IMR-90 (cell line): ENCODE measurements around the gene ARRDC3. TPM values are rescaled to one million over a fixed set of nuclear protein-coding genes. Genes with fewer than 3 reads are reported as not detected.

Experiments
- ATAC-seq: fragments of 200-7000 bp; cut with Tn5 transposase; 2 replicates; pipeline ENCODE4 v1.9.1; 2020; ENCODE audit warnings: low read depth, mild to moderate bottlenecking, moderate library complexity
- BruUV-seq: library from RNA; stranded (reverse); fragments of 400-500 nt; replicated peaks from 2 replicates; lab custom pipeline; 2021; lab: Mats Ljungman, UMichigan
- CTCF ChIA-PET: fragments of 300-600 bp; formaldehyde crosslinking; extraction: SDS; loops from one replicate; lab custom pipeline; 2021; ENCODE audit warnings: antibody characterized with exemption; lab: Yijun Ruan, JAX
- POLR2A ChIA-PET: fragments of 300-600 bp; sonication (Branson Sonifier 250); formaldehyde crosslinking; loops from one replicate; lab custom pipeline; 2022; ENCODE audit warnings: antibody characterized with exemption; ENCODE audit not compliant: unreplicated experiment; lab: Charles Lee
- DNase-seq: peaks from one replicate; pipeline ENCODE4 v3.0.0; 2013
- H2AFZ ChIP-seq: replicated peaks from 2 replicates; pipeline ENCODE3; 2013; ENCODE audit warnings: low read length, mild to moderate bottlenecking; ENCODE audit not compliant: poor library complexity
- H2AK5ac ChIP-seq: 2 replicates; pipeline ENCODE4 v1.6.1; 2013; ENCODE audit warnings: low read depth, low read length, inconsistent platforms
- H2AK9ac ChIP-seq: replicated peaks from 2 replicates; pipeline ENCODE3; 2013; ENCODE audit warnings: mild to moderate bottlenecking, low read depth, low read length, moderate library complexity; ENCODE audit not compliant: poor library complexity
- H2BK120ac ChIP-seq: 2 replicates; pipeline ENCODE4 v1.6.1; 2013; ENCODE audit warnings: low read depth, low read length, inconsistent platforms
- H2BK15ac ChIP-seq: 3 replicates; pipeline ENCODE4 v1.6.1; 2013; ENCODE audit warnings: low read depth, low read length, inconsistent platforms
- H2BK20ac ChIP-seq: 2 replicates; pipeline ENCODE4 v1.6.1; 2013; ENCODE audit warnings: low read depth, mild to moderate bottlenecking, inconsistent platforms, low read length, moderate library complexity
- H2BK5ac ChIP-seq: 2 replicates; pipeline ENCODE4 v1.6.1; 2013; ENCODE audit warnings: mild to moderate bottlenecking, low read depth, low read length, inconsistent platforms; ENCODE audit not compliant: poor library complexity, severe bottlenecking
- H3K14ac ChIP-seq: replicated peaks from 2 replicates; pipeline ENCODE4 v1.6.1; 2013; ENCODE audit warnings: low read depth, low read length, inconsistent platforms
- H3K18ac ChIP-seq: 2 replicates; pipeline ENCODE4 v1.6.1; 2013; ENCODE audit warnings: low read depth, low read length, control low read depth
- H3K23ac ChIP-seq: 2 replicates; pipeline ENCODE4 v1.6.1; 2013; ENCODE audit warnings: low read depth, low read length, inconsistent platforms
- H3K27ac ChIP-seq: 2 replicates; pipeline ENCODE4 v1.5.1; 2013; ENCODE audit warnings: mild to moderate bottlenecking, control low read depth, low read length; ENCODE audit not compliant: insufficient read depth
- H3K27me3 ChIP-seq: 2 replicates; pipeline ENCODE4 v1.6.1; 2013; ENCODE audit warnings: low read length; ENCODE audit not compliant: control insufficient read depth, insufficient read depth
- H3K36me3 ChIP-seq: 2 replicates; pipeline ENCODE4 v1.6.1; 2013; ENCODE audit warnings: low read length, mixed read lengths; ENCODE audit not compliant: control insufficient read depth, insufficient read depth
- H3K4ac ChIP-seq: 2 replicates; pipeline ENCODE4 v1.6.1; 2013; ENCODE audit warnings: low read depth, low read length, inconsistent platforms
- H3K4me1 ChIP-seq: 2 replicates; pipeline ENCODE4 v1.6.1; 2013; ENCODE audit warnings: low read length, mixed read lengths; ENCODE audit not compliant: control insufficient read depth, insufficient read depth
- H3K4me2 ChIP-seq: 2 replicates; pipeline ENCODE4 v1.6.1; 2013; ENCODE audit warnings: low read depth, mild to moderate bottlenecking, control low read depth, low read length, moderate library complexity
- H3K4me3 ChIP-seq: 2 replicates; pipeline ENCODE4 v1.5.1; 2013; ENCODE audit warnings: low read depth, mild to moderate bottlenecking, control low read depth, low read length, moderate library complexity; ENCODE audit not compliant: insufficient read depth
- H3K56ac ChIP-seq: 2 replicates; pipeline ENCODE4 v1.6.1; 2013; ENCODE audit warnings: low read length, inconsistent platforms; ENCODE audit not compliant: insufficient read depth; ENCODE audit errors: extremely low read depth
- H3K79me1 ChIP-seq, 2 experiments: 2 replicates each; pipeline ENCODE4 v1.6.1; 2013; ENCODE audit warnings: low read length in 2 of 2, inconsistent platforms in 1 of 2, low read depth in 1 of 2
- H3K9ac ChIP-seq: 2 replicates; pipeline ENCODE4 v1.6.1; 2013; ENCODE audit warnings: low read depth, low read length, control low read depth
- H3K9me1 ChIP-seq: 2 replicates; pipeline ENCODE4 v1.6.1; 2013; ENCODE audit warnings: low read length, inconsistent platforms; ENCODE audit not compliant: insufficient read depth
- H3K9me3 ChIP-seq: 2 replicates; pipeline ENCODE4 v1.6.1; 2013; ENCODE audit warnings: low read length; ENCODE audit not compliant: control insufficient read depth, insufficient read depth
- H4K20me1 ChIP-seq: 2 replicates; pipeline ENCODE4 v1.6.1; 2013; ENCODE audit warnings: low read length, inconsistent platforms; ENCODE audit not compliant: insufficient read depth
- H4K5ac ChIP-seq: 2 replicates; pipeline ENCODE4 v1.6.1; 2013; ENCODE audit warnings: mild to moderate bottlenecking, low read depth, low read length, control low read depth
- H4K8ac ChIP-seq, 2 experiments: 2 replicates each; pipeline ENCODE4 v1.6.1; 2013; ENCODE audit warnings: low read depth in 2 of 2, low read length in 2 of 2, control low read depth in 1 of 2, inconsistent platforms in 1 of 2
- H4K91ac ChIP-seq: 2 replicates; pipeline ENCODE4 v1.6.1; 2013; ENCODE audit warnings: low read depth, low read length, inconsistent platforms; ENCODE audit not compliant: insufficient read depth
- BHLHE40 ChIP-seq: fragments of 150-350 bp; IDR thresholded peaks from 2 replicates; pipeline ENCODE4 v1.6.1; 2016; ENCODE audit warnings: mild to moderate bottlenecking, low read depth, low read length
- CEBPB ChIP-seq: IDR thresholded peaks from 2 replicates; pipeline ENCODE4 v1.6.1; 2012; ENCODE audit warnings: low read depth, low read length, improper control_type of control experiment
- CHD1 ChIP-seq: IDR thresholded peaks from 2 replicates; pipeline ENCODE4 v1.6.1; 2012; ENCODE audit warnings: low read depth, low read length, improper control_type of control experiment
- FOS ChIP-seq: fragments of 150-350 bp; IDR thresholded peaks from 2 replicates; pipeline ENCODE4 v1.6.1; 2016; ENCODE audit warnings: low read depth, low read length
- MAFK ChIP-seq: IDR thresholded peaks from 2 replicates; pipeline ENCODE4 v1.6.1; 2012; ENCODE audit warnings: low read depth, low read length, improper control_type of control experiment
- MAZ ChIP-seq: IDR thresholded peaks from 2 replicates; pipeline ENCODE4 v1.6.1; 2012; ENCODE audit warnings: low read depth, mild to moderate bottlenecking, low read length, improper control_type of control experiment, moderate library complexity, borderline replicate concordance
- MXI1 ChIP-seq: IDR thresholded peaks from 2 replicates; pipeline ENCODE4 v1.6.1; 2012; ENCODE audit warnings: low read depth, mild to moderate bottlenecking, low read length, moderate library complexity, borderline replicate concordance
- NFE2L2 ChIP-seq: fragments of 150-350 bp; IDR thresholded peaks from 2 replicates; pipeline ENCODE4 v1.6.1; 2016; ENCODE audit warnings: low read depth, mild to moderate bottlenecking, low read length
- POLR2A ChIP-seq: IDR thresholded peaks from 2 replicates; pipeline ENCODE4 v1.6.1; 2012; ENCODE audit warnings: mild to moderate bottlenecking, low read depth, low read length
- RAD21 ChIP-seq: IDR thresholded peaks from 2 replicates; pipeline ENCODE4 v1.6.1; 2012; ENCODE audit warnings: low read length, improper control_type of control experiment
- RCOR1 ChIP-seq: IDR thresholded peaks from 2 replicates; pipeline ENCODE4 v1.6.1; 2012; ENCODE audit warnings: mild to moderate bottlenecking, low read length, improper control_type of control experiment; ENCODE audit not compliant: insufficient replicate concordance
- RFX5 ChIP-seq: IDR thresholded peaks from 2 replicates; pipeline ENCODE4 v1.8.0; 2012; ENCODE audit warnings: low read depth, mild to moderate bottlenecking, low read length, moderate library complexity
- SMC3 ChIP-seq: fragments of 150-350 bp; IDR thresholded peaks from 2 replicates; pipeline ENCODE4 v1.6.1; 2016; ENCODE audit warnings: low read depth, mild to moderate bottlenecking, antibody characterized with exemption, low read length, moderate library complexity
- WGBS, 2 experiments: methylation state at CpG; one replicate each; pipeline versions ENCODE4 v1.1.5 to v1.1.7; 2013; ENCODE audit warnings: missing lambda C conversion rate in 2 of 2; ENCODE audit not compliant: insufficient read length in 1 of 2; ENCODE audit errors: extremely low coverage in 2 of 2; 5-methylcytosine and 5-hydroxymethylcytosine counted together
- dilution Hi-C: fragments of 300-500 bp; cut with HindIII; formaldehyde crosslinking; loops from one replicate; pipeline ENCODE4 v1.14.3; 2018; ENCODE audit warnings: low sequenced_read_pairs; ENCODE audit not compliant: unreplicated experiment
- in situ Hi-C: fragments of 300-500 bp; cut with MboI; formaldehyde crosslinking; loops from 3 replicates; pipeline ENCODE4 v1.14.3; 2019; ENCODE audit warnings: low sequenced_read_pairs, inconsistent platforms, mixed read lengths
- intact Hi-C: fragments of 100-400 bp; cut with micrococcal nuclease; formaldehyde crosslinking; loops from 2 replicates; pipeline ENCODE4 v1.10.0; 2022
- polyA plus RNA-seq, 3 experiments: library from polyadenylated mRNA; depleted of rRNA; stranded (reverse); fragments of >200 nt; gene quantifications; 2 replicates each; pipeline ENCODE4 v1.2.3, GENCODE V29; 2012; ENCODE audit warnings: low replicate concordance in 1 of 3
- total RNA-seq: library from RNA; depleted of rRNA; stranded (reverse); fragments of >200 nt; gene quantifications from 2 replicates; pipeline ENCODE4 v1.2.3, GENCODE V29; 2012
- TF ChIP-seq, protein P1 (sequence below): conservative IDR thresholded peaks from 2 replicates; pipeline ENCODE4 v1.5.1; 2012; ENCODE audit warnings: mild to moderate bottlenecking, low read depth, low read length, improper control_type of control experiment
- TF ChIP-seq, protein P2 (sequence below): fragments of 150-350 bp; IDR thresholded peaks from 2 replicates; pipeline ENCODE4 v1.6.1; 2017; ENCODE audit warnings: mild to moderate bottlenecking, antibody characterized with exemption, low read length, low read depth
- TF ChIP-seq, protein P3 (sequence below): fragments of 150-350 bp; IDR thresholded peaks from 2 replicates; pipeline ENCODE4 v1.6.1; 2016; ENCODE audit warnings: low read depth, mild to moderate bottlenecking, low read length, moderate library complexity, borderline replicate concordance

Gene ARRDC3
- total and polyA plus RNA-seq, 2 of the 4 experiments (the other 2 are of a cell fraction), result 19.3 to 86.7 TPM

DNA sequence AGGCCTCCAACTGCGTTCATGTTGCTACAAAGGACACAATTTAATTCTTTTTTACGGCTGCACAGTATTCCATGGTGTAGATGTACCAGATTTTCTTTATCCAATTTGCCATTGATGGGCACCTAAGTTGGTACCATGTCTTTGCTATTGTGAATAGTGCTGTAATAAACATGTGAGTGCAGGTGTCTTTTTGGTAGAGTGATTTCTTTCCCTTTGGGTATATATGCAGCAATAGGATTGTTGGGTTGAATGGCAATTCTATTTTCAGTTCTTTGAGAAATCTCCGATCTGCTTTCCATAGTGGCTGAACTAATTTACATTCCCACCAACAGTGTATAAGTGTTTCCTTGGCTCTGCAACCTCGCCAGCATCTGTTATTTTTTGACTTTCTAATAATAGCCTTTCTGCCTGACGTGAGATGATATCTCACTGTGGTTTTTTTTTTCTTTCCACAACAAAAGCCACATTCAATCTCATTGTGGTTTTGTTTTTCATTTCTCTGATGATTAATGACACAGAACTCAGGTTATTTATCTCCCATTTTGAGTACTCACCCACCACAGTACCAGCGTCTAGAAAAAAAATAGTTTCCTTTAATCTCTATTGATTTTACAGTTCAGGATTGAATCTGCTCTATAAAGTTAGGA lies 21.9 kb downstream of the ARRDC3 start:
- no peak overlapping the region for H3K18ac ChIP-seq
- H3K4ac ChIP-seq, result no peak overlapping the region
- no peak overlapping the region for H2AK5ac ChIP-seq
- no peak for ATAC-seq
- no peak overlapping the region for H3K4me3 ChIP-seq
- H2BK5ac ChIP-seq, result no peak overlapping the region
- no peak overlapping the region for H3K23ac ChIP-seq
- no peak overlapping the region for H2AFZ ChIP-seq
- no peak overlapping the region for H3K27ac ChIP-seq
- no peaks in the 10 kb centered on the region for H4K20me1 ChIP-seq
- DNase-seq, result no peak
- no peak overlapping the region for H3K4me2 ChIP-seq
- BruUV-seq, result no TSS peak
- no peak overlapping the region for H4K91ac ChIP-seq
- no peak overlapping the region for H3K56ac ChIP-seq
- no peak for TF ChIP-seq MXI1
- TF ChIP-seq MAZ, result no peak
- TF ChIP-seq POLR2A, result no peak
- TF ChIP-seq BHLHE40, result no peak
- no peak for TF ChIP-seq SMC3
- TF ChIP-seq MAFK, result no peak
- no peak for TF ChIP-seq CHD1
- TF ChIP-seq, protein P1, sequence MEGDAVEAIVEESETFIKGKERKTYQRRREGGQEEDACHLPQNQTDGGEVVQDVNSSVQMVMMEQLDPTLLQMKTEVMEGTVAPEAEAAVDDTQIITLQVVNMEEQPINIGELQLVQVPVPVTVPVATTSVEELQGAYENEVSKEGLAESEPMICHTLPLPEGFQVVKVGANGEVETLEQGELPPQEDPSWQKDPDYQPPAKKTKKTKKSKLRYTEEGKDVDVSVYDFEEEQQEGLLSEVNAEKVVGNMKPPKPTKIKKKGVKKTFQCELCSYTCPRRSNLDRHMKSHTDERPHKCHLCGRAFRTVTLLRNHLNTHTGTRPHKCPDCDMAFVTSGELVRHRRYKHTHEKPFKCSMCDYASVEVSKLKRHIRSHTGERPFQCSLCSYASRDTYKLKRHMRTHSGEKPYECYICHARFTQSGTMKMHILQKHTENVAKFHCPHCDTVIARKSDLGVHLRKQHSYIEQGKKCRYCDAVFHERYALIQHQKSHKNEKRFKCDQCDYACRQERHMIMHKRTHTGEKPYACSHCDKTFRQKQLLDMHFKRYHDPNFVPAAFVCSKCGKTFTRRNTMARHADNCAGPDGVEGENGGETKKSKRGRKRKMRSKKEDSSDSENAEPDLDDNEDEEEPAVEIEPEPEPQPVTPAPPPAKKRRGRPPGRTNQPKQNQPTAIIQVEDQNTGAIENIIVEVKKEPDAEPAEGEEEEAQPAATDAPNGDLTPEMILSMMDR, result no peak
- TF ChIP-seq NFE2L2, result no peak
- TF ChIP-seq RFX5, result no peak
- no peak for TF ChIP-seq RAD21
- TF ChIP-seq, protein P2, sequence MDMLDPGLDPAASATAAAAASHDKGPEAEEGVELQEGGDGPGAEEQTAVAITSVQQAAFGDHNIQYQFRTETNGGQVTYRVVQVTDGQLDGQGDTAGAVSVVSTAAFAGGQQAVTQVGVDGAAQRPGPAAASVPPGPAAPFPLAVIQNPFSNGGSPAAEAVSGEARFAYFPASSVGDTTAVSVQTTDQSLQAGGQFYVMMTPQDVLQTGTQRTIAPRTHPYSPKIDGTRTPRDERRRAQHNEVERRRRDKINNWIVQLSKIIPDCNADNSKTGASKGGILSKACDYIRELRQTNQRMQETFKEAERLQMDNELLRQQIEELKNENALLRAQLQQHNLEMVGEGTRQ, result no peak
- no peak for TF ChIP-seq RCOR1
- no peak for TF ChIP-seq FOS
- TF ChIP-seq, protein P3, sequence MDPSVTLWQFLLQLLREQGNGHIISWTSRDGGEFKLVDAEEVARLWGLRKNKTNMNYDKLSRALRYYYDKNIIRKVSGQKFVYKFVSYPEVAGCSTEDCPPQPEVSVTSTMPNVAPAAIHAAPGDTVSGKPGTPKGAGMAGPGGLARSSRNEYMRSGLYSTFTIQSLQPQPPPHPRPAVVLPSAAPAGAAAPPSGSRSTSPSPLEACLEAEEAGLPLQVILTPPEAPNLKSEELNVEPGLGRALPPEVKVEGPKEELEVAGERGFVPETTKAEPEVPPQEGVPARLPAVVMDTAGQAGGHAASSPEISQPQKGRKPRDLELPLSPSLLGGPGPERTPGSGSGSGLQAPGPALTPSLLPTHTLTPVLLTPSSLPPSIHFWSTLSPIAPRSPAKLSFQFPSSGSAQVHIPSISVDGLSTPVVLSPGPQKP, result no peak
- no peak for TF ChIP-seq CEBPB
- H2AK9ac ChIP-seq, result no peak overlapping the region
- no CpG with 5 or more reads among the region's 6 CpGs for WGBS, 2 experiments
- intact Hi-C loops, result loop anchor here (5.0 kb wide), 1 partner anchor 34 kb away; no protein-coding TSS in a partner anchor
- in situ Hi-C loops, result no loop called here
- H3K9ac ChIP-seq, result no peak overlapping the region
- H2BK120ac ChIP-seq, result no peak overlapping the region
- no peak overlapping the region for H4K5ac ChIP-seq
- H2BK20ac ChIP-seq, result no peak overlapping the region
- dilution Hi-C loops, result no loop called here
- no peaks in the 10 kb centered on the region for H3K27me3 ChIP-seq
- H3K36me3 ChIP-seq, result no peaks in the 10 kb centered on the region
- H3K4me1 ChIP-seq, result peaks cover 7% of the 10 kb centered on the region
- ChIA-PET CTCF (interaction anchor here (0.7 kb wide), 1 partner anchor 95 kb away, joined by 3 read pairs; no protein-coding TSS in a partner anchor), POLR2A (no interaction called here)
- 0 out of 2 replicates have a peak, but pooled peaks cover 2% of the 10 kb centered on the region for H3K9me1 ChIP-seq
- H2BK15ac ChIP-seq, result no peak overlapping the region
- no peaks in the 10 kb centered on the region for H3K79me1 ChIP-seq
- no peaks in the 10 kb centered on the region for H3K9me3 ChIP-seq
- no peak overlapping the region for H3K14ac ChIP-seq
- H4K8ac ChIP-seq, result no peak overlapping the region
